ENCODE results near the gene PDPK1. TPM values are rescaled to one million over a fixed set of nuclear protein-coding genes. Genes with fewer than 3 reads are reported as not detected.
A peak's percentile ranks its signal among the peaks of the same experiment; 100 is the strongest.

Gene PDPK1
- total RNA-seq, 8 experiments from 2014 or later, result 17.0 to 31.6 (median 26.2) TPM

DNA sequence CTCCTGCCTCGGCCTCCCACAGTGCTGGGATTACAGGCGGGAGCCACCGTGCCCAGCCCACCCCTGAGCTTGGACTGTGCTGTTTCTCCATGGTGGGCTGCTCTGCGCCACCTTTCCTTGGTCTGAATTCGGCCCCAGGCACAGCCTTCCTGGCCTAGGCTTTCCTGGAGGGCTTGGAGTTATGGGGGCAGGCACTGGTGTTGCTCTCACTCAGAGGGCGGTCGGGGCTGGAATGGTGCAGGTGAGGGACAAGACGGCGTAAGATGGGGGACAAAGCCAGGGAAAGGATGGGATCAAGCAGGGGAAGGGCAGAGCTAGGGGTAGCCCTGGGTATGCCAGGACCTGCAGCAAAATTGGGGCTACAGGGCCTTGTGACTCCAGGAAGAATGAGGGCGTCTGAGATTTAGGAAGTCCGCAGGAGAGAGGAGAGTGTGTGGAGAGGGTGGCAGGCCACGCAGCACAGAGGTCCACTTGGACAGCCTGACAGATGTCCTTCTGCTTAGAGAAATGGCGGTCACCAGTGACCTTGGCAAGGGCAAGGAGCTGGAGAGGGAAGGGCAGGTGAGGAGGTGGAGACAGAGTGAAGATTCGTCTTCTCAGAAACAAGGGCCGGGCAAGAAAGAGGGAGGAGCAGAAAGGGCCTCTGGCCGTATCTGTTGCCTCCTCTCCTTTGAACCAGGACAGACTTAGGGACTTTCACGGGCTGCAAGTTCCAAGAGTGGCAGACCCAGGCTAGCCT lies 25.7 kb upstream of the PDPK1 start:
- ATAC-seq (replicated peaks in 6 of 8), result no peak
- H3K4me3 ChIP-seq, result no peak overlapping the region
- in situ Hi-C loops (cut with MboI; ENCODE audit: low pct_unique_long_range_greater_than_20kb in 2 of 9, low sequenced_read_pairs in 9 of 9, unreplicated experiment in 9 of 9), result no loop called here
- no peak overlapping the region for H3K27ac ChIP-seq
- H3K4me1 ChIP-seq (replicated peaks in 1 of 2), result peaks cover 26 to 28% of the 10 kb centered on the region in 2 donors
- 83 to 100% (median 100%) methylated on average over 1 to 5 of the region's 17 CpGs; no CpG with 5 or more reads in 5 of the 10 experiments for WGBS, 10 experiments

DNA sequence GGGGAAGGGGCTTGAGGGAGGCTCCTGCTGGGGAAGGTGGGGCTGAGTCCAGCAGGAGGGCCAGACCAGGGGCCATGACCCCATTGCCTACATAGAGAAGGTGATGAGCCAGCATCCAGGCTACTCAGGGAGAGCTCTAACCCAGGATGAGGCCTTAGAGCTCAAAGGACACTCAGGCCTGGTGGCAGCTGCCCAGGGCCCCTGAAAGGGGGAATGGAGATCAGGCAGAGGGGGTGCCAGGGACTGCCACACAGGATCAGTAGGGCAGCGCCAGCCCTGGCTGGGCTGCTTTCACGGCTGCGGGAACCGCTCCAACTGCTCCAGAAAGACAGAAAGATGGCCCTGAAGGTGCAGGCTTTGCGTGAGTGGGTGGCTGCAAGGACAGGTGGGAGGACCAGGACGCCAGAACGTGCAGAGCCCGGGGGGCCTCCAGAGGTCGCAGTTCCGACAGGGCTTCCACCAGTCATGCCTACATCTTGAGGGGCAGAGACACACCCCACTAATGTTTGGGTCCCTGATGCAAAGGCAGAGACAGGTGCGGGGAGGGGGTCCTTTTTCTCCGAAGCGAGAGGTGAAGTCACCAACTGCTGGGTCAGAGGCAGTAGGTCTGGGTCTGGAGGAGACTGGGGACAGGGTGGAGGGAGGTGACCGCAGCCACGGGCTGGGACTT lies 25.0 kb upstream of the PDPK1 start:
- Histone ChIP-seq H3K27ac (peak overlapping the region; percentile 99), H3K4me1 (replicated peaks in 1 of 2) (peaks cover 26 to 28% of the 10 kb centered on the region in 2 donors), H3K4me3 (peak overlapping the region; percentile 80 to 100 (median 93))
- ATAC-seq (replicated peaks in 6 of 8), result peak in 3 of 8 experiments; percentile 0 to 2 (median 1)
- 12 to 90% (median 50%) methylated on average over 2 to 5 of the region's 15 CpGs; no CpG with 5 or more reads in 5 of the 10 experiments for WGBS, 10 experiments
- in situ Hi-C loops (cut with MboI; ENCODE audit: low pct_unique_long_range_greater_than_20kb in 2 of 9, low sequenced_read_pairs in 9 of 9, unreplicated experiment in 9 of 9), result no loop called here

DNA sequence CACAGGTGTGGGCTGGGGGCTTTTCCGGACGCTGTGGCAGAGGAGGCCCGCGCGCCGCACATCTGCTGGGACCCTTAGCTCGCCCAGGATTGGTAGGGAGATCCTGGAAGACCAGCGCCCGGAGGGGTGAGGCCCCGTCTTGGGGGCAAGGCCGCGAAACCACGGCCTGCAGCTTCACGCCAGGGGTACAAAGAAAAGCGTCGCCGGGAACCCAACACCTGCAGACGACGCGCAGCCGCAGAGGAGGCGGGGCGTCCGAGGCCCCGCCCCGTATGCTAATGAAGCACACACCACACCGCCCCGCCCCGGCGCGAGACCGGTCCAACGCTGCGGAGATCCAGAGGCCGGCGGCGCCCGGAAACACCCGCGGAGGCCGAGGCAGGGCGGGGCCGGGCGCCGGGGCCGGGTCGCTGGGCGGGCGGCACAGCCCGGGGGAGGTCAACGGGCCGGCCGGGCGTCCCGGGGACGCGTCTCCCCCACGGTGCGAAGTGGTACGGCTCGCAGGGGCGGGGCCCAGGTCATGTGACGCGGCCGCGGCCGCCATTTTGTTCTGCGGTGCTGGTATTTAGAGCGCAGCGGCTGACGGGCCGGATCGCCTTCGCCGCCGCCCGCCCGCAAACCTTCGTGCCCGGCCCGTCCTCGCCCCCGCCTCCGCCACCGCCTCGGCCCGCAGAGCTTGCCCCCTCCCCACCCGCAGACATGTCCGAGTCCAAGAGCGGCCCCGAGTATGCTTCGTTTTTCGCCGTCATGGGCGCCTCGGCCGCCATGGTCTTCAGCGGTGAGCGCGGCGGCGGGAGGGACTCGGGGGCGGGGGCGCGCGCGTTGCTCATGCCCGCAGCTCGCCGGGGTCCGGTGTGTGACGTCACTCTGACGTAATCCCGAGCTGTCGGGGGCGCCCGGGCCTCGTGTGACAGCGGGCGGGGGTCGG lies 24.2 kb upstream of the PDPK1 start, which contains the start of gene ATP6V0C:
TSS of gene ATP6V0C (plus strand) at position 548 of the 928 bp plus-strand sequence. CDS start at position 700, 152 bp downstream.
- H3K4me3 ChIP-seq, result peak within 1 kb of the TSS; percentile 80 to 100 (median 93)
- H3K27ac ChIP-seq, result peak within 1 kb of the TSS; percentile 99
- peaks cover 26 to 28% of the 10 kb centered on the region in 2 donors for H3K4me1 ChIP-seq (replicated peaks in 1 of 2)
- ATAC-seq (replicated peaks in 6 of 8), result peak; percentile 68 to 86 (median 82)
- WGBS, 10 experiments, result no CpG with 5 or more reads among the region's 122 CpGs
- in situ Hi-C loops (cut with MboI; ENCODE audit: low pct_unique_long_range_greater_than_20kb in 2 of 9, low sequenced_read_pairs in 9 of 9, unreplicated experiment in 9 of 9), result no loop called here

DNA sequence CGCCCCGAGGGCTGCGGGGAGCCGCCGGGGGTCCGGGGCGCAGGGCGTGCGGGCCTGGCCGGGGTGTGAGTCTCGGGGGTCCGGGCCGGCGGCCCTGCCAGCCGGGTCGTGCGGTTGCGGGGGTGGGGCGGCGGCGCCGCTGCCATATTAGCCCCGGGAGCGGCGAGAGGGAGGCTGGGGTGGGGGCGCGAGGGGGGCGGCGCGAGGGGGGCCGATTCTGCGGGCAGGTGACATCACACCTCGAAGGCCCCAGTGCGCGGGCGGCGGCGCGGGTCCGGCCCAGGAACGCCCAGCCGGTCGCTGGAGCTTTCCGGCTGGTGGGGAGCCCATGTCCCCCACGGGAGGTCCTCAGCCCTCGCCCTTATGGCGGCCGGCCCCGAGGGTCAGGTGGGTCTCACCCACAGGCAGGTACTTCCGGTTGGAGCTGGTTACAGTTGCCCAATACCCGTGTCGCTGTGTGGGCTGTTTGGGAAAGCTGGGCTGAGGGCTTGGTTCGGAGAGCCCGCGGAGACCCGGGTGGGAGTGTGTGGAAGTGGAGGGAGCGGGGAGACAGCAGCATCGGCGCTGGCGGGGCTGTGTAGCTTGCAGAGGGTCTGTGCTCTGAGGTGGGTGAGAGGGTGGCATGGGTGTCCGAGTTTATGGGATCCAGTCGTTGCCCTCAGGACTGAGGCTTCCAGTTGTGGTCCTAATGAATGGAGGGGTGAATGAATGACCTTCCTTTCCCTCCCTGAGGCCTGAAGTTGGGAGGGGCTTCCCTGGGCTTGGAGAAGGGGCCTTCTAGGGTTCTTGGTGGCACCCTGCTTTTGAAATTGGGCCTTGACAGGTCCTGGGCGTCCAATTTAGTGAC lies 23.3 kb upstream of the PDPK1 start:
- 0 to 24% (median 0%) methylated on average over 2 to 7 of the region's 63 CpGs; no CpG with 5 or more reads in 5 of the 10 experiments for WGBS, 10 experiments
- in situ Hi-C loops (cut with MboI; ENCODE audit: low pct_unique_long_range_greater_than_20kb in 2 of 9, low sequenced_read_pairs in 9 of 9, unreplicated experiment in 9 of 9), result no loop called here
- H3K4me1 ChIP-seq (replicated peaks in 1 of 2), result peaks cover 28% of the 10 kb centered on the region in 2 donors
- peak overlapping the region; percentile 99 for H3K27ac ChIP-seq
- peak overlapping the region; percentile 80 to 100 (median 93) for H3K4me3 ChIP-seq
- peak in 4 of 8 experiments; percentile 0 to 2 (median 0) for ATAC-seq (replicated peaks in 6 of 8)

DNA sequence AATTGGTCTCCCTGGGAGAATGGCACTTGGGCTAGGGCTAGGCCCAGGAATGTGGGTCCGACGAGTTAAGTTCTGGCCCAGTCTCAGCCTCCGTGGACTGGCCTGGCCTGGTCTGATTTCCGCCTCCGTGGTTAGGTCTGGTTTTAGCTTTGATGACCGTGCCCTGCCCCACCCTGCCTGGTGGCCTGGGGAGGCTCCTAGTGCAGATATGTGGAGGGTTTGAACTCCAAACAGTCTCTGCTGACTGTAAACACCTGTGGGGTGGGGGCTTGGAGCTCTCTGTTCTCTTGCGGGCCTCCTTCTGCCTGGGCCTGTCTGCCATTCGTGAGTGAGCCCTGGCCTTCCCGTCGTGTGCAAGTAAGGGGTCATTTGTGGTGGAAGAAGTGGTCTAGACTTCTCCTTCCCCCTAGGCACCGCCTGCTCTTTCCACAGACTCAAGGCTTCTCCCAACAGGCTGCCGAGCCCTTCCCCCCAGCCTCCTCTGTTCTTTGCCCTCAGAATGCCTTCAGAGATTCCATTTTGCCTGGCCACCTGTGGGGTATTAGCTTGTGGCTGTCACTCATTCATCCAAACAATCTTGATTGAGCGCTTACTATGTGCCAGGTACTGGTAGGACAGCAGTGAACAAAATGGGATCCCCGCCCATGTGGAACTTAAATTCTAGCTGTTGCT lies 22.5 kb upstream of the PDPK1 start:
- peak in 2 of 8 experiments; percentile 3 to 5 for ATAC-seq (replicated peaks in 6 of 8)
- in situ Hi-C loops (cut with MboI; ENCODE audit: low pct_unique_long_range_greater_than_20kb in 2 of 9, low sequenced_read_pairs in 9 of 9, unreplicated experiment in 9 of 9), result no loop called here
- WGBS, 10 experiments, result 0 to 70% (median 63%) methylated on average over 1 to 8 of the region's 14 CpGs; no CpG with 5 or more reads in 4 of the 10 experiments
- Histone ChIP-seq H3K4me1 (replicated peaks in 1 of 2) (peaks cover 28 to 30% of the 10 kb centered on the region in 2 donors), H3K4me3 (peak overlapping the region; percentile 80 to 100 (median 93)), H3K27ac (peak overlapping the region in 1 of 2 donors; percentile 99)

DNA sequence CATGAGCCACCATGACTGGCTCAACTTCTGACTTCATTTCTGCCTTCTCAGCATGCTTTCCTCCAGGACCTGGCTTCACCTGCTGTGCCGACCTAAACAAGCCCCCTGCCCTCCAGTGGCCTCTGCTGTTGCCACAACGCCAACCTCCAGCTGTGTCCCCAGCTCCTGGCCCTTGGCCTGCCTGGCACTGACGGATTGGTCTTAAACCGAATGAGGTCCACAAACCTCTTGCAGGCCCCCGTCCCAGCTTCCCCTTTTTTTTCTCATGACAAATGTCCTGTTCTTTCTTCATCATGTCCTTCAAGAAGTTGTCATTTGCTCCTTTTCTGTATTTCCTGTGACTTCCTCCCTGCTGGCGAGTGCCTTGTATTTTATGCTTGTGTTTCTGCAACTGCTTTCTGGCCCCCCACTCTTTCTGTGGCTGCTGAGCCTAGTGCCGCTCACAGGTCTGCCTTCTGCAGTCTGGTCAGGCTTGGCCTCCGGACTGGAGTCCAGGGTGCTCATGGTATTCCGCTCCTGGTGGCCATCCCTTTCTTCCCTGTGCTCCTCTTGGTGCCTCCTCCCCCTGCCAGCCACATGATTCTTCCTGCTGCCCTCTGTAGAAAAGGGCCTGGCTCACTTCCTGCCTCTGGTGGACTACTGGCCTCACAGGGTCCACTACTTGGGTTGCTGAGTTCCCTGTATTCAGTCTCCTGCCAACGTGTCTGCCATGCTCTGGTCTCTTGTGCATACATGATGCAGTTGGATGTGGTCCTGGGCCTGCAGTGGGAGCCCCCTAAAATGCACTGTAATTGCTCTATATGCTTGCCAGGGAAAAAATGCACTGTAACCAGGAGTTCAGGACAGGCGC lies 21.2 kb upstream of the PDPK1 start:
- Histone ChIP-seq H3K4me3 (no peak overlapping the region), H3K27ac (no peak overlapping the region), H3K4me1 (replicated peaks in 1 of 2) (peaks cover 28 to 32% of the 10 kb centered on the region in 2 donors)
- in situ Hi-C loops (cut with MboI; ENCODE audit: low pct_unique_long_range_greater_than_20kb in 2 of 9, low sequenced_read_pairs in 9 of 9, unreplicated experiment in 9 of 9), result no loop called here
- ATAC-seq (replicated peaks in 6 of 8), result no peak
- WGBS, 10 experiments, result 41 to 100% (median 75%) methylated on average over 1 to 6 of the region's 11 CpGs; no CpG with 5 or more reads in 1 of the 10 experiments

DNA sequence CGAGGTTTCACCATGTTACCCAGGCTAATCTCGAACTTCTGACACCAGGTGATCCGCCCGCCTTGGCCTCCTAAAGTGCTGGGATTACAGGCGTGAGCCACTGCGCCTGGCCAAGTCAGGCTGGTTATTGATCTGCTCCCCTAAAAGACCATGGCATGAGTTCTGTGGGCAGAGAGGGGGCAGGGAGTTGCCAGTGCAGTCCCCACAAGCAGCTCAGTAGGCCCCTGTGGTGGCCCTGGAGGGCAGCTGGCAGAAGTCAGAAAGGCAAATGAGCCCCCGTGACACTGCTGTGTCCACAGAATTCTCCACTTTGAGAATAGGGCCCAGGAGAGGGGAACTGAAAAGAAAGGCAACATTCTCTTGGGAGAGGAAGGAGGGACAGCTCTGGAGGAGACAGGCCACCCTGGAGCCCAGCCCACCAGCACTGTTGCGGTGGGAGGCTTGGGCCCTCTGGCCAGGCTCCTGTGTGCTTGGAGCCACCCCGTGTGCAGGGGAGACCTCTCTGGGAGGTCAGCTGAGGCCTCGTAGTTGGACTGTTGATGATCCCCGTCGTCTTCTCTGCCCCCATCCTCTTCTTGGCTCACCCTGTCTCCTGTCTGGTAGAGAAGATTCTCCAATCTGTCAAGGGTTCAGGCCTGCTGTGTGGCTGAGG lies 19.7 kb upstream of the PDPK1 start:
- no peak for ATAC-seq (replicated peaks in 6 of 8)
- WGBS, 10 experiments, result 70 to 100% (median 91%) methylated on average over 2 to 11 of the region's 12 CpGs; no CpG with 5 or more reads in 5 of the 10 experiments
- Histone ChIP-seq H3K27ac (no peak overlapping the region), H3K4me1 (replicated peaks in 1 of 2) (peaks cover 17 to 20% of the 10 kb centered on the region in 2 donors), H3K4me3 (no peak overlapping the region)
- in situ Hi-C loops (cut with MboI; ENCODE audit: low pct_unique_long_range_greater_than_20kb in 2 of 9, low sequenced_read_pairs in 9 of 9, unreplicated experiment in 9 of 9), result no loop called here

DNA sequence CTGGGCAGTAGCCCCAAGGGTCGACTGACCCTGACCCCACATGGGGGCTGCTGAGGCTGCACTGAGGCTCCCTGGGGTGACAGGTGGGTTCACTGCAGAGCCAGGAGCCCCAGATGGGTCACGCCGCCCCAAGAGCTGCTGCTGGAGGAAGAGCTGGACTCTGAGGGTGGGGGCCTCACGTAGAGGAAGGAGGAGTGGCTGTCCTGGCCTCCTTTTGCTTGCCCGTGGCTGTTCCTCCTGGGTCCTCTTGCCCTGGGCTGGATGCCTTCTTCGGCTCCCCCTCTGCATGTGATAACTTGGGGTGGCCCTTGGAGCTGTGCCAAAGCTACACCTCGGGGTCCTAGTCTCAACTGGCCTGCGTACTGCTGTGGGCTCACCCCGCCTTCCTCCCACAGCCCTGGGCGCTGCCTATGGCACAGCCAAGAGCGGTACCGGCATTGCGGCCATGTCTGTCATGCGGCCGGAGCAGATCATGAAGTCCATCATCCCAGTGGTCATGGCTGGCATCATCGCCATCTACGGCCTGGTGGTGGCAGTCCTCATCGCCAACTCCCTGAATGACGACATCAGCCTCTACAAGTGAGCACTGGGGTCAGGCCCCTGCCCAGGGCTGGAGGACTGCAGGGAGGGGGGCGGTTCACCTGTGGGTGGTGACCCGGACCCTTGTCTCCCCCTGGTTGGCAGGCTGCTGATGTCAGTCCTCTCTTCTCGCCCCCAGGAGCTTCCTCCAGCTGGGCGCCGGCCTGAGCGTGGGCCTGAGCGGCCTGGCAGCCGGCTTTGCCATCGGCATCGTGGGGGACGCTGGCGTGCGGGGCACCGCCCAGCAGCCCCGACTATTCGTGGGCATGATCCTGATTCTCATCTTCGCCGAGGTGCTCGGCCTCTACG lies 18.8 kb upstream of the PDPK1 start:
- peaks cover 16 to 19% of the 10 kb centered on the region in 2 donors for H3K4me1 ChIP-seq (replicated peaks in 1 of 2)
- 72 to 100% (median 89%) methylated on average over 1 to 9 of the region's 39 CpGs; no CpG with 5 or more reads in 6 of the 10 experiments for whole genome bisulfite sequencing, 10 experiments
- H3K27ac ChIP-seq, result peak overlapping the region in 1 of 2 donors; percentile 85
- ATAC-seq (replicated peaks in 6 of 8), result peak in 4 of 8 experiments; percentile 0 to 2 (median 2)
- in situ Hi-C loops (cut with MboI; ENCODE audit: low pct_unique_long_range_greater_than_20kb in 2 of 9, low sequenced_read_pairs in 9 of 9, unreplicated experiment in 9 of 9), result no loop called here
- peak overlapping the region in 1 of 5 donors; percentile 8 for H3K4me3 ChIP-seq

DNA sequence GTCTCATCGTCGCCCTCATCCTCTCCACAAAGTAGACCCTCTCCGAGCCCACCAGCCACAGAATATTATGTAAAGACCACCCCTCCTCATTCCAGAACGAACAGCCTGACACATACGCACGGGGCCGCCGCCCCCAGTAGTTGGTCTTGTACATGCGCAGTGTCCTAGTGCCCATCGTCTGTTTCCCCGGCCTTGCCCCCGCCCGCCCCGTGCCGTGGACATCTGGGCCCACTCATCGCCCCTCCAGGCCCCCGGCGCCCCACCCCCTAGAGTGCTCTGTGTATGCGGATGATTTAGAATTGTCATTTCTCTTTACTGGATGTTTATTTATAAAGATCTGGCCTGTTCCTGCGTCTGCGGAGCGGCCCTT lies 18.1 kb upstream of the PDPK1 start:
- in situ Hi-C loops (cut with MboI; ENCODE audit: low pct_unique_long_range_greater_than_20kb in 2 of 9, low sequenced_read_pairs in 9 of 9, unreplicated experiment in 9 of 9), result no loop called here
- peak overlapping the region; percentile 59 to 97 (median 69) for H3K4me3 ChIP-seq
- 0 to 70% methylated on average over 1 to 6 of the region's 22 CpGs; no CpG with 5 or more reads in 8 of the 10 experiments for WGBS, 10 experiments
- peak in 5 of 8 experiments; percentile 3 to 42 (median 28) for ATAC-seq (replicated peaks in 6 of 8)
- H3K4me1 ChIP-seq (replicated peaks in 1 of 2), result peaks cover 16 to 19% of the 10 kb centered on the region in 2 donors
- peak overlapping the region in 1 of 2 donors; percentile 85 for H3K27ac ChIP-seq

Measured in motor neuron (in vitro differentiated cells).